Panc1 (cell line): ENCODE data around the gene TANC1. TPM values are rescaled to one million over a fixed set of nuclear protein-coding genes. Genes with fewer than 3 reads are reported as not detected.

Source experiments
- ATAC-seq: fragments of 200-7000 bp; cut with Tn5 transposase; 2 replicates; pipeline ENCODE4 v1.9.1; 2020; ENCODE audit warnings: mild to moderate bottlenecking, moderate library complexity
- BruUV-seq: library from RNA; stranded (reverse); fragments of 400-500 nt; replicated peaks from 2 replicates; lab custom pipeline; 2021; lab: Mats Ljungman, UMichigan
- CTCF ChIA-PET: fragments of 300-600 bp; sonication (Branson Sonifier 250); formaldehyde crosslinking; loops from one replicate; lab custom pipeline; 2022; ENCODE audit warnings: antibody characterized with exemption; lab: Charles Lee
- POLR2A ChIA-PET: fragments of 300-600 bp; sonication (Branson Sonifier 250); formaldehyde crosslinking; loops from one replicate; lab custom pipeline; 2022; ENCODE audit warnings: antibody characterized with exemption; lab: Charles Lee
- DNase-seq: peaks from one replicate; pipeline ENCODE4 v3.0.0-alpha.2; 2010; ENCODE audit warnings: low read depth, low spot score
- H3K27ac ChIP-seq: 2 replicates; pipeline ENCODE4 v1.5.1; 2011; ENCODE audit warnings: mild to moderate bottlenecking, low read length, inconsistent platforms
- H3K27me3 ChIP-seq: fragments of 200-500 bp; sonication (Bioruptor generic); 2 replicates; pipeline ENCODE4 v1.6.0; 2014; ENCODE audit warnings: low read length, inconsistent platforms; ENCODE audit not compliant: control insufficient read depth, insufficient read depth
- H3K36me3 ChIP-seq: fragments of 200-500 bp; sonication (Bioruptor generic); 2 replicates; pipeline ENCODE4 v1.5.1; 2014; ENCODE audit warnings: inconsistent platforms, mild to moderate bottlenecking, low read length, moderate library complexity; ENCODE audit not compliant: control insufficient read depth, insufficient read depth
- H3K4me1 ChIP-seq: 2 replicates; pipeline ENCODE4 v1.5.1; 2011; ENCODE audit warnings: inconsistent platforms, mild to moderate bottlenecking, low read length, moderate library complexity; ENCODE audit not compliant: control insufficient read depth, insufficient read depth
- H3K4me3 ChIP-seq, 2 experiments: 2 replicates each; pipeline ENCODE4 v1.5.1; 2011 to 2012; ENCODE audit warnings: low read depth in 2 of 2, low read length in 2 of 2, mild to moderate bottlenecking in 2 of 2, inconsistent platforms in 1 of 2, moderate library complexity in 1 of 2
- H3K9me3 ChIP-seq: fragments of 200-500 bp; sonication (Bioruptor generic); 2 replicates; pipeline ENCODE4 v1.5.1; 2014; ENCODE audit warnings: low read depth, mild to moderate bottlenecking, inconsistent platforms, low read length, moderate library complexity; ENCODE audit not compliant: control insufficient read depth, insufficient read depth
- POLR2AphosphoS5 ChIP-seq: IDR thresholded peaks from 2 replicates; pipeline ENCODE4 v1.6.1; 2012; ENCODE audit warnings: mild to moderate bottlenecking, low read depth, low read length, moderate library complexity
- SIN3A ChIP-seq: IDR thresholded peaks from 2 replicates; pipeline ENCODE4 v1.6.1; 2012; ENCODE audit warnings: low read depth, mild to moderate bottlenecking, low read length, moderate library complexity, borderline replicate concordance; ENCODE audit not compliant: insufficient read depth
- TCF7L2 ChIP-seq: IDR thresholded peaks from 2 replicates; pipeline ENCODE4 v1.6.1; 2011; ENCODE audit warnings: mild to moderate bottlenecking, low read depth, low read length, inconsistent platforms
- in situ Hi-C: cut with HindIII; loops from 2 replicates; pipeline ENCODE4 v1.10.0; 2016; ENCODE audit warnings: low sequenced_read_pairs, low pct_unique_long_range_greater_than_20kb
- intact Hi-C: fragments of 100-400 bp; cut with micrococcal nuclease; formaldehyde crosslinking; loops from one replicate; pipeline ENCODE4 v1.10.0; 2022; ENCODE audit not compliant: unreplicated experiment
- total RNA-seq: library from RNA; stranded (reverse); gene quantifications from one replicate; pipeline ENCODE4 v1.2.1, GENCODE V29; 2021; ENCODE audit not compliant: unreplicated experiment
- TF ChIP-seq, protein P1 (sequence below), 2 experiments: IDR thresholded peaks; 2 replicates each; pipeline ENCODE4 v1.6.1; 2011 to 2012; ENCODE audit warnings: low read depth in 2 of 2, control low read depth in 1 of 2, low read length in 1 of 2, mild to moderate bottlenecking in 1 of 2, moderate library complexity in 1 of 2; ENCODE audit not compliant: insufficient read depth in 1 of 2
- TF ChIP-seq, protein P2 (sequence below): fragments of 450-650 bp; IDR thresholded peaks from 2 replicates; pipeline ENCODE4 v1.5.1; 2017; ENCODE audit warnings: mild to moderate bottlenecking

Gene TANC1
- total RNA-seq, 1 experiment from 2014 or later, result 44.3 TPM

DNA sequence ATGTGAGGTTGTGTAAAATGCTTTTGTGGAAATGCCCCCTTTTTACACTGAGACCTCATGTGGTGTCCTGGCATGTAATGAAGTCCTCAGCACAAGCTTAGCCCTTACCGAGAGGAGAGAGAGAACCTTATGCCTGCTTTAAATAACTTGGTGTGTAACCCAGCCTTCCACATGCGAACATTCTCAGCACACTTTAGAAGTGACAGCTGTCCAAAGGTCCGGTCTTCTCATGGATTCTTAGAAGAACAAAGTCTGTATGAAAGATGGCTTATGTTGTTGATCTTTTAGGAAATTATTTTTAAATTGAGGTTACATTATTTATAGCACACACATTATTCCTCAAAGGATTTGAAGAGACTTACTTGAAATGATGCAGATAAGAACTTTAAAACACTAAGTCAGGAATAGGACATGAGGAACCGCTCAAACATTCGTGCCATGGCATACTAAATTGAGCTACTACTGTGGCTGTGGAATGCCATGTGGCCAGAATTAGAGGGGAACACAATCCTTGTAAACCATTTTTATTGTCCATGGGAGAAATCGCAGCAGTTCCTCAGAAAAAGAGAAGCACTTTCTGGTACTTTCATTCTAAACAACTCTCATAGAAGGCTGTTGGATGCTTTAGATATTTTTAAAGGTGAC, 238.4 kb downstream of the TANC1 start:
- H3K4me1 ChIP-seq, result no peaks in the 10 kb centered on the region; the same call in 1 of the 2 replicates
- DNase-seq, result no peak
- H3K9me3 ChIP-seq, result no peaks in the 10 kb centered on the region
- no peak overlapping the region for H3K27ac ChIP-seq
- H3K36me3 ChIP-seq, result peaks cover 3% of the 10 kb centered on the region
- in situ Hi-C loops (no loop called here), intact Hi-C loops (no loop called here)
- ChIA-PET POLR2A (no interaction called here), CTCF (no interaction called here)
- no peak overlapping the region for H3K4me3 ChIP-seq
- H3K27me3 ChIP-seq, result no peaks in the 10 kb centered on the region
- ATAC-seq, result no peak
- no TSS peak for BruUV-seq
- TF ChIP-seq, protein P1, sequence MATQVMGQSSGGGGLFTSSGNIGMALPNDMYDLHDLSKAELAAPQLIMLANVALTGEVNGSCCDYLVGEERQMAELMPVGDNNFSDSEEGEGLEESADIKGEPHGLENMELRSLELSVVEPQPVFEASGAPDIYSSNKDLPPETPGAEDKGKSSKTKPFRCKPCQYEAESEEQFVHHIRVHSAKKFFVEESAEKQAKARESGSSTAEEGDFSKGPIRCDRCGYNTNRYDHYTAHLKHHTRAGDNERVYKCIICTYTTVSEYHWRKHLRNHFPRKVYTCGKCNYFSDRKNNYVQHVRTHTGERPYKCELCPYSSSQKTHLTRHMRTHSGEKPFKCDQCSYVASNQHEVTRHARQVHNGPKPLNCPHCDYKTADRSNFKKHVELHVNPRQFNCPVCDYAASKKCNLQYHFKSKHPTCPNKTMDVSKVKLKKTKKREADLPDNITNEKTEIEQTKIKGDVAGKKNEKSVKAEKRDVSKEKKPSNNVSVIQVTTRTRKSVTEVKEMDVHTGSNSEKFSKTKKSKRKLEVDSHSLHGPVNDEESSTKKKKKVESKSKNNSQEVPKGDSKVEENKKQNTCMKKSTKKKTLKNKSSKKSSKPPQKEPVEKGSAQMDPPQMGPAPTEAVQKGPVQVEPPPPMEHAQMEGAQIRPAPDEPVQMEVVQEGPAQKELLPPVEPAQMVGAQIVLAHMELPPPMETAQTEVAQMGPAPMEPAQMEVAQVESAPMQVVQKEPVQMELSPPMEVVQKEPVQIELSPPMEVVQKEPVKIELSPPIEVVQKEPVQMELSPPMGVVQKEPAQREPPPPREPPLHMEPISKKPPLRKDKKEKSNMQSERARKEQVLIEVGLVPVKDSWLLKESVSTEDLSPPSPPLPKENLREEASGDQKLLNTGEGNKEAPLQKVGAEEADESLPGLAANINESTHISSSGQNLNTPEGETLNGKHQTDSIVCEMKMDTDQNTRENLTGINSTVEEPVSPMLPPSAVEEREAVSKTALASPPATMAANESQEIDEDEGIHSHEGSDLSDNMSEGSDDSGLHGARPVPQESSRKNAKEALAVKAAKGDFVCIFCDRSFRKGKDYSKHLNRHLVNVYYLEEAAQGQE (IDR thresholded peaks at IDR 0.05; ENCODE audit: insufficient read depth in 1 of 2, low read depth in 2 of 2, low read length in 1 of 2), result no peak
- TF ChIP-seq POLR2AphosphoS5 (no peak), SIN3A (no peak), TCF7L2 (no peak)
- TF ChIP-seq, protein P2, sequence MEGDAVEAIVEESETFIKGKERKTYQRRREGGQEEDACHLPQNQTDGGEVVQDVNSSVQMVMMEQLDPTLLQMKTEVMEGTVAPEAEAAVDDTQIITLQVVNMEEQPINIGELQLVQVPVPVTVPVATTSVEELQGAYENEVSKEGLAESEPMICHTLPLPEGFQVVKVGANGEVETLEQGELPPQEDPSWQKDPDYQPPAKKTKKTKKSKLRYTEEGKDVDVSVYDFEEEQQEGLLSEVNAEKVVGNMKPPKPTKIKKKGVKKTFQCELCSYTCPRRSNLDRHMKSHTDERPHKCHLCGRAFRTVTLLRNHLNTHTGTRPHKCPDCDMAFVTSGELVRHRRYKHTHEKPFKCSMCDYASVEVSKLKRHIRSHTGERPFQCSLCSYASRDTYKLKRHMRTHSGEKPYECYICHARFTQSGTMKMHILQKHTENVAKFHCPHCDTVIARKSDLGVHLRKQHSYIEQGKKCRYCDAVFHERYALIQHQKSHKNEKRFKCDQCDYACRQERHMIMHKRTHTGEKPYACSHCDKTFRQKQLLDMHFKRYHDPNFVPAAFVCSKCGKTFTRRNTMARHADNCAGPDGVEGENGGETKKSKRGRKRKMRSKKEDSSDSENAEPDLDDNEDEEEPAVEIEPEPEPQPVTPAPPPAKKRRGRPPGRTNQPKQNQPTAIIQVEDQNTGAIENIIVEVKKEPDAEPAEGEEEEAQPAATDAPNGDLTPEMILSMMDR, result no peak

DNA sequence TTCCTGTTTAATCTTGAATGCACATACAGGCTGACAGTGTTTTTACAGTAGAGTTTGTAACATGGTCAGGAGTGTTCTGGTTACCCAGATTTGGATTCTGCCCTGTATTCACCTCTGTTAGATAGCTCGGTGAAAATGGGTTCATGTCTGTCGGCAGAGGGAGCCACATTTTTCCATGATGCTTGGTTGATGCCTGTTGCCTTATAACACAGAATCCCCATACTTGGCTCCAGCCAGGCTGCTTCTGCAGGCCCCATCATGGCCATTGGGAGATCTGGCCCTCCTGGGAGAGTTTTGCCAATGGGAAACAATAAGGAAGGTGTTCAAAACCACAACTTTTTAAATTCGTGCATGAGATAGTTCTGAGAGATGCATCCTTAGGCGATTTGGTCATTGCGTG, 240.0 kb downstream of the TANC1 start:
- ChIA-PET CTCF (no interaction called here), POLR2A (no interaction called here)
- Histone ChIP-seq H3K4me1 (no peaks in the 10 kb centered on the region; the same call in 1 of the 2 replicates), H3K27ac (no peak overlapping the region), H3K9me3 (no peaks in the 10 kb centered on the region), H3K36me3 (peaks cover 3% of the 10 kb centered on the region), H3K27me3 (no peaks in the 10 kb centered on the region), H3K4me3 (no peak overlapping the region)
- DNase-seq, result no peak
- in situ Hi-C loops (no loop called here), intact Hi-C loops (no loop called here)
- TF ChIP-seq, protein P1 (IDR thresholded peaks at IDR 0.05; ENCODE audit: insufficient read depth in 1 of 2, low read depth in 2 of 2, low read length in 1 of 2), result no peak
- no peak for TF ChIP-seq POLR2AphosphoS5
- TF ChIP-seq TCF7L2, result no peak
- ATAC-seq, result no peak
- BruUV-seq, result no TSS peak
